HG03103 (cell line): ENCODE data around the gene DACH1.
"Not testable (repeated sequence)": the region's sequence is repeated elsewhere in the genome, so short reads cannot be mapped to it uniquely, and the experiment has no call there.

Experiments used
- ATAC-seq: cut with Tn5 transposase; IDR thresholded peaks from one replicate; pipeline ENCODE4 v1.9.1; 2021; ENCODE audit warnings: low read depth; ENCODE audit not compliant: unreplicated experiment

DACH1 gene

DNA sequence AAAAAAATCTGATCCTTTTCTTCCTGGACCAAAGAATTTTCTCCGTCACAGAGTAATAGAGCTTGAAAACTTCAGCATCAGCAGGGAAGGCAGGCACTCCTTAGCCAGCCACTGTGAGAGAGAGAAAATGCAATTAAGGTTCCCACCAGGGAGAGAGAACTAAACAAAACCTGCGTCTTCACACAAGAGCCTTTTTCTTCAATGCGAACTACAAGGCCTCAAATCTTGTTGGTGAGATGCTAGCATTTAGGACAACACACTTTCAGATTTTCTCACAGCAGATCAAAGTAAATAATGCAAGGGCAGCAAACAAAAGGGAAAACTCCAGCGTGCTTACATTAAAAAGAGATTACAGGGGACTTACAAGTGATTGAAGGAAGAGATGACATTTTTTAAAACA lies 80.1 kb downstream of the DACH1 start:
- no peak for ATAC-seq

DNA sequence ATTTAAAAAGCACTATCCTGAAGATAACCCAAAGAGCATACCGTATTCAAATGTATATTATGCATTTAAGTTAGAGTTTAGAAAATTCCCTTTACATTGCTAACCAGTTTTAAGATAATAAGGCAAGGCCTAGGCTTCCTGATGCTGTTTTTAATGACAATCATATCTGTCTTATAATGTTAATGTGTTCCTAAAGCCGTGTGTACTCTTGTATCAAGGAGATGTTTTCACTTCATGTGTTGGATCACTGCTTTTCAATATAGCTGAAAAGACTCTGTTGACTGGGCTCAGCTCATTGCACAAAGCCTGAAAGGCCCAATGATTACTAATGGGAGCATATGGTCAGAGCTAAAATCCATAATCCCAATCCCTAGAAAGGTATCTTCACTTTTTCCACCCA lies 81.6 kb downstream of the DACH1 start:
- no peak for ATAC-seq

DNA sequence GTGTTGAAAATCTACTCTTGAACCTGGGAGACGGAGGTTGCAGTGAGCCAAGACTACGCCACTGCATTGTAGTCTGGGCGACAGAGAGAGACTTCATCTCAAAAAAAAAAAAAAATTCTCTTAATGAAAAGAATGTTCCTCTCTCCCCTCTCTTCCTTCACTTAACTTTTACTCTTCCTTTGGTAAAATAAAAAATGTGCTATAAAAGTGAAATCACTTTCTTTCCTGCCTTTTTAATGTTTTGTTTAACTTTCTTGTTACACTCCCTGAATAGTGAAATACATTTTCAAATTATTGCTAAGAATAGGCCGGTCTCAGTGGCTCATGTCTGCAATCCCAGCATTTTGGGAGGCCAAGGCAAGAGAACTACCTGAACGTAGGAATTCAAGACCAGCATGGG lies 86.5 kb downstream of the DACH1 start:
- ATAC-seq: no peak

DNA sequence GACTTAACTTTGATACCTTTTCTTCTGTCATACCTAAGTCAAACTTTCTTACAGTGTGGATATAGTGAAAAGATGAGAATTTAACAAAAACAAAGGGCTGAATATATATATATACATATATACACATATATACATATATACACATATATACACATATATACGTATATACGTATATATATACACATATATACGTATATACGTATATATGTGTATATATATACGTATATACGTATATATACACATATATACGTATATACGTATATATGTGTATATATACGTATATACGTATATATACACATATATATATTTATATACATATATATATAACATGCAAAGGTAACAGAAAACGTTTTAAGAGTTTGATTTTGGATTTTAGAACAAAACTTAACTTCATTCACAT lies 88.0 kb downstream of the DACH1 start:
- not testable (repeated sequence) for ATAC-seq

DNA sequence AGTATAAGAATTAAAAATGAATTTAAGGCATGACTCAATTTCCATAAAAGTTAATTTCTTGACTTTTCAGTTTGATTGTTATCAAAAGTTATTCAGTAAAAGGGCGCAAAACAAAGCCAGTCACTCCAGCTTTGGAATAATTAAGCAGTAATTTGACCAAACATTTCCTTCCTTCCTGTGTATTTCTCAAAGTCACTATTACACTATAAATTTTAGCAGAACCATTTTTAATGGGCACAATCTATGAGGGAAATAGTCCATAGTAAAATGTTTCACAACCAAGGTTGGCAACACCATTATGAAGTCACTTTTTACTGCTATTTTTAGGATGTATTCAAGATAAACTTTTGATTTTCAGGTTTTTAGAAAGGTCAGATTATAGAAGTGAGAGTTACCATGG lies 91.0 kb downstream of the DACH1 start:
- ATAC-seq: no peak

DNA sequence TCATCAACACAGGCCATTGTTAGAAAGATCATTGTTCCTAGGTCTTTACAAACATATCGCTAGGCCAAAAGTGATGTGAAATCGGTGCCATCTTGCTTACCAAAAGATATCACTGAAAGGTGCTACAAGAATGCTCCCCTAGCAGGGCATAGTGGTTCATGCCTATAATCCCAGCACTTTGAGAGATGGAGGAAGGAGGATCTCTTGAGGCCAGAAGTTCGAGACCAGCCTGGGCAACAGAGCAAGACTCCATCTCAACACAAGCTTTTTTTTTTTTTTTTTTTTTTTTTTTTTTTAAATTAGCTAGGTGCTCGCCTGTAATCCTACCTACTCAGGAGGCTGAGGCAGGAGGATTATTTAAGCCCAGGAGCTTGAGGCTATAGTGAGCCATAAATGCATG lies 92.1 kb downstream of the DACH1 start:
- ATAC-seq: no peak

DNA sequence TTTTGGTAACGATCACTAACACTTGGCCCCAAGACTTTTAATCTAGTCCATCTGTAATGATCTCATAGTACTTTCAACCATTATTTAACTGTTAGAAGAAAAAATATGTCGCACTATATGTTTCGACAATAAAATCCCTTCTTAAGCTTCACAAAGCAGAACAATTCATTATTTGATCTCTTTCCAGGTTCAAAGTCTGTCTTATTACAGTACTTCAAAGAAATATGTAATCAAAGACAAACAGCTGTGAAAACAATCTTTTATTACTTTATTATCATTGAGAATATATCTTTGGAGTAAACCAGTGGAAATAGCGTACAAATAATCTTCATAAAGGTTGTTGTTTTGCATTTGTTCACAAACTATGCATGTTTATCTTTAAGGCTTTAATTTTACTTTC lies 93.5 kb downstream of the DACH1 start:
- ATAC-seq: no peak

DNA sequence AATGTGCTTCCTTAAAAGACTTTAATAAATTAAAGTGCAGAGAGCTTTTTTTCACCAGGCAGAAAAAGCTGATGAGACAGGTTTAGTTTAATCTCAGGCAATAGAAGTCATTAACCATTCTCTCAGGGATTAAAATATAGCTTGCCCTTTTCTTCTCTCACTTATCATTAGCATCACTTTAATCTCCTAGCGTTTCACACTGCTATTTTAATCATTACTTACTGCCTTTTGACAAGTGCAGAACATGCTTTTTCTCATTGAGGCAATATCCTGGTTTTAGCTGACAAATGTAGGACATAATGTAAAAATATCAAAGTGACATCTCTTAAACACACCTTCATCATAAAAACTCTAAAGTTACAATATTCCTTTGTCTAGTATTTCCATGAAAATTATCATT lies 94.6 kb downstream of the DACH1 start:
- ATAC-seq: no peak

DNA sequence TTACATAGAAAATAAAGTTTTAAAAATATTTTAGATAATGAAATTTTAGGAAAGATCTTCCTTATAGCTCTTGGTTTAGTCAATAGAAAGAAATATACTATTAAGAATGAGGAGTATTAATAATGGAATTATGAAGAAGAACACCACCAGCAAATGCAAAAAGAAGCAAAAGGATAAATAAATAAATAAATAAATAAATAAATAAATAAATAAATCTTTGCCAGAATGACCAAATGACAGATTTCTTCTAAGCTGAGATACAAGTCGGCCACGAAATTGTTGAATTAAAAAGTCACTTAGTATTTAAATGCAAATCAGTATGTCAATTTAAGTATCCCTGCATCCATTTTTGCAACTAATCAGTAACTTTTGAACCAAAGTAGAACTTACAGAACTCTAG lies 95.9 kb downstream of the DACH1 start:
- no peak for ATAC-seq

DNA sequence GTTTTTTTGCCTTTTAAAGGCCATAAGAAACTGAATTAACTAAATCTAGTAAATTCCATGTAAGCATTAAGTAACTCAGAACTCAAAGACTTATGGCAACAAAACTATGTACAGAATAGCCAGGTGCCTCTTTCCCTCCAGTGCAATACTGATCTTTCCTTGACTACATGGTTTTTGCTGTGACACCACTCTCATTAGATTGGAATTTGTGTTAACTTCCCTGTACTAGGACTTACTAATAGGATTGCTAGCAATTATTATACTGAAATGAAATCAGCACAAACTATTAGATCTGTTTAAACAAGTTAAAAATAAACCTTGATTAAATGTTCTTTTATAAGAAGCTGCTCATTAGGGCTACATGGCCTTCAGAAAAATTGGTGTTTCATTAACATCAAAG lies 96.3 kb downstream of the DACH1 start:
- ATAC-seq: no peak

DNA sequence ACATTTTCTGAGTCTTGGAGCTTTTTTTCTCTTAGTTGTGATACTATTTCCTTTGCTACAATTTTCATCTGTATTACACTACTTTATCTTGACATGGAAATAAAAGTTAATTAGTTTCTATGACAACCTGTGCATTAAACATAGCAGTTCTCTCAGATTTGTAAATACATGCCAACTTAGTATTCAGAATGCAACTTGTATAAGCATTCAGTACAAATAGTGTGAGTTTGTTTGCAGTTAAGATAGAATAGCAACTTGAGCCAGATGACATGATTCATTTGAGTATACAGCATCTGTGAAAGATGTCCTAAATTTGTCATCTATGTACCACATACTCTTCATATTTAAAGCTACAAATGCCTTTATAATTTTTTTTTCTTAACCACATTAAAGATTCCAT lies 98.1 kb downstream of the DACH1 start:
- no peak for ATAC-seq

DNA sequence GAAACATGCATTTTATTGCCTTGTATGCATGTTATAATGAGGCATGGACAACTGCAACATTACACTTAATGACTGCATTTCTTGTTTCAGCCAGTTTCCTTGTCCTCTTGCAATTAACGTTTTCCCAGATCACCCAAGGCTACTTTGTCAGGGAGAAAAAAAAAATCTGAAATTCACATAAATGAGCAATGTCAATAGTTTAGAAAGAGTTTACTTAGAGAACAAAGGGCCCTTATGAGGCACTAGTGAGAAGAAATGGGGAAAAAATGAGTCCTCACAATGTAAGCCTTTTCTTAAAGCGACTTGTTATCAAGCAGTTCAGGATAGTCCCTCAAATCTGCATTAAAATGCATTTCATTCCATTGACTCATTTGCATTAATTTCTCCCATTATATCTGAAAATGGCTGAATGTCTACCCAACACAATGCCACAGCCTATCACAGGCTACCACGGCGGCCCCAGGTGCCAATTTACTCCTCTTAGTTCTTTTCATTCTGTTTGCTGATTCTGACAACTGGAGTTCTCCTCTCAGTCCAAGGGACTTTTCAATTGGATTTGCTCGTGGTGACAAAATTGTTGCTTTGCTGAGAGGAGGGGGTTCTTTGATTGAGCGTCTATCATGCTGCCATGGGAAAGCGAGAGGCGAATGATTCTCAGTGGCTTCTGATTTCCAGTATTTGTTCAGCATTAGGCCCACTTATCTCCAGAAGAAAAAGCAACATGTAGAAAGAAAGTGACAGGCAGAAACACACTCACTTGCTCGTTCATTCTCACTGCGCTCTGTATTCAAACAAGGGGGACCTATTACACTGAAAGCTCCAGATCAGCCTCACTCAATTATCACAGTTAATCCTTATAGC lies 107.1 kb downstream of the DACH1 start:
- no peak for ATAC-seq

DNA sequence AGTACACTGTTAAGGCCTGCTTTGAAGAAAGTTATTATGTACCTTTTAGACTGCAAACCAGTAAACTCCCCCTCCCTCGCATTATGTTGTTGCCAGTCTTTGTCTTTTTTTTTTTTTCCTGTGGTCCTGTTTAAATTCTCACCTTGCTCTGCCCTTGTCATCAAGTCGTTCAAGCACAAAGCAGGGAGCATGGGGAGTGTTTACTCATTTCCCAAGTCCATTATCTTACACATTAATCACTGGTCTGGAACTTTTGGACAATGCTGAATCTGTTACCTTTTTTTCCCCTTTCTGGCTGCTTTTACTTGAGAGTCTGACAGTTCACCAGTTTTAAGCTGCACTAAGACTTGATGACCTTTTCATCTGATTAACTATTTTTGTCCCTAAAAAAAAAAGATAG lies 108.2 kb downstream of the DACH1 start:
- ATAC-seq: no peak

DNA sequence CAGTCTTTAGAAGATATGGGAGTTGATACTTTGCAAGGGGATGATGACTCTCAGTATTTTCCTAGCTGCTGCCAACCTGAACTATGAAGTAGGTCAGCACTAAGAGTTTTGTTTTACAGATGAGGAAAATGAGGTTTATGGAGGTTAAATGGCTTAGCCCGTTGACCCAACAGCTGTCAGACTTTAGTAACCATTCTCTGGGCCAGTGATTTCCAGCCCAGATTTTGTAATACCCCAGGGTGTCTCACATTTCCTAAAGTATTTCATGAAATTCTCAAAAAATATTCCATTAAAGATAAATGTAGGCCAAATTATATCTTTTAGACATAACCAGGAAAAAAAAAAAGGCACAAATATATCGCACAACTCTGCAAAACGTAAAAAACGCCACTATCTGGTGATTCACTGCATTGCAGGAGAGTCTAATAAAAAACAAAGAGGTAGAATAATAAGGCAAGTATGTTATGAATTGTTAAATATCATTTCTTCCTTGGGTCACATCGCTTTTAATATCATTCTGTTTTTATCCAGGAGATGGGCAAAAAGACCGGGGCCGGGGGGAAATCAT lies 112.5 kb downstream of the DACH1 start:
- no peak for ATAC-seq

DNA sequence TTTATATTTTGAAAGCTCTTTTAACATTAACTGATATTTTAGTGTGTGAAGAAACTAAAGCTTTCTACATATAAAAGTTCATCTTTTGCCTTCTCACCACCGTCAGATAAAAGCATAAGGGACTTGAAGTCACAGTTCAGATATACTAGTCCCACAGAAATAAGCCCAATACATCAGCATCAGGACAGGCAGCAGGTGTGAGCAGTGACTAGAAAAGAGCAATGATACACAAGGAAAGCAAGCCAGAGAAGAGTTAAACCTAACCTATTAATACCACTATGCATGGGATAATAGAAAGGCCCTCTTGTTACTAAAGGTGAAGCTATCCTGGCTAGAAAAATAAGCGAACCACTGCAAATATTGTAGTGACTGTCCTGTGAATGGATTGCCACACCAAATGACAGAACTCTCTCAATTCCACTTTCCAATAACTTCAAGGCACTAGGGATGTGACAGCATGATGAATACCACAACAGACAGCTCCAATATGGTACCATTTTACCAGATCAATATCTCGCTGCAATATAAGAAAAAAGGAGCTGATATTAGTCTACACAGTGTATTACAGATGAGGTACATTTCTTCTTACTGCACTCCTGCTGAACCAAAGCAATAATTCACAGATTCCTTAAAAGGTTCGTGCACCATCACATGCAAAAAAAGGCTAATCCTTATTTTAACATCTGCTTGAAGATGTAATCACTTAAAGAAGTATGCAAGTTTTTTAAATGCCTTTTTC lies 114.1 kb downstream of the DACH1 start:
- ATAC-seq: no peak

DNA sequence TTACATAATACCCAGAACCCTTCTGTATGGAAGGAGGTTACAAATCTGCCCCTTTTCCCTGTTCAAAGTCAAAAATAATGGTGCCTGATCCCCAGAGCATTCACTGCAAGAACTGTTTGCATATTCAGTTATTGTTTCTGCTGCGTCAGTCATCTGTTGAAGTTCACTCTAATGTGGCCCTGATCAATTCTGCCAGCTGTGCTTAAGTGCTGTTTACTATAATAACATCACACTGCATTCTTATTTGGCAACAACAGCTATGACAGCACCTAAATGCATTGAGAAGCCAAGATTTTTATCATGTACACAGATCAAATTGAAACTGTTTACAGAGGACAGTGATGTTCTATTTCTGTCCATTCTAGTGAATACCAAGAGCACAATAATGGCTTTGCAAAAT lies 115.9 kb downstream of the DACH1 start:
- no peak for ATAC-seq

DNA sequence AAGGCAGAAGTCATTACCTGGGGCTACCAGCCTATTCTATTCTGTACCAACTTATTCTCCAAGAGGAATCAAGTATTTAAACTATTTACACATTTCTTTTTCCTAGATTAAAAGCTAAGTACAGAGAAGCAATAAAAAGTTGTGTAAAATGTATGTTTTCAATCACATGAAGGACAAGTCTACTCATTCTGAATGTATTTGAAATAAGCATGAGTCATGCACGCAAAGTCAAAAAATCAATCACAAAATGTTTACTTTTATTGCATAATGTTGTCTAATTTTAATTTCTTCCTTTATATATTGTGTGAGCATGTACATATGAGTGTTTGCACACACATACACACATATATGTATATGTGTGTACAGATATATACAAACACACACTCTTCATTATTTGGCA lies 136.7 kb downstream of the DACH1 start:
- ATAC-seq: no peak

DNA sequence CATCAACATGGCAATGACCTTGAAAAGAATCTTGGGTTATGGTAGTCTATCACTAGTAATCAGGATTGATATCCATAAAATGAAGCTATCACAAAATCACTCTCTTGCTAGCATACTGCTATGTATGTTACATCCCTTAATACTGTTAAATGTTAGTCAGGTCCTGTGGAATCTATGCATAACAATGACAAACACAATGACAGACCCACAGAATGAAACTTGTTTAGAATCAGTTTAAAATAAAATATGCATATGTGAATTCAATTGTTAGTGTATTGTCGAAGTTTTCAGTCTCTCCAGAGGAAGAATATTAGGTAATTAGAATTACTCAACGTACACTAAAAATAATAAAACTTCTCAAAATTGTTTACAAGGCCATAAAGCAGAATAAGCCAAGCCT lies 137.6 kb downstream of the DACH1 start:
- ATAC-seq: no peak

DNA sequence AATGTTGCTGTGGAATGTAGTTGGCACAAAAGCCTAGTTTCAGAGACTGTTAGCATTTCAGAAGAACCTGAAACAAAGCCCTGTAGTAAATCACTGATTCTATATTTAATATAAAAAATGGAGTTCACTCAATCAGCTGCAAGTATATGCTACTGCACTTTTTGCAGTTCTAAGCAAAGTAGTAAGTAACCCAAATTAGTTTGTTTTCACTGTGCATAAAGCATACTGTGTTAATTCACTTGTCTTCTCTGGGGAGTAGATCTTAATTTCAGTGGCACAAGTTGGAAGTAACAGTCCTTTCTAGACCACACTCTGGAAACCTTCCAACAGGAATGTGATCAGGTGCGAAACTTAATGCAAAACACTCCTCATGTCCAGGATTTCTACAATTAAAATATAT lies 139.3 kb downstream of the DACH1 start:
- ATAC-seq: no peak

DNA sequence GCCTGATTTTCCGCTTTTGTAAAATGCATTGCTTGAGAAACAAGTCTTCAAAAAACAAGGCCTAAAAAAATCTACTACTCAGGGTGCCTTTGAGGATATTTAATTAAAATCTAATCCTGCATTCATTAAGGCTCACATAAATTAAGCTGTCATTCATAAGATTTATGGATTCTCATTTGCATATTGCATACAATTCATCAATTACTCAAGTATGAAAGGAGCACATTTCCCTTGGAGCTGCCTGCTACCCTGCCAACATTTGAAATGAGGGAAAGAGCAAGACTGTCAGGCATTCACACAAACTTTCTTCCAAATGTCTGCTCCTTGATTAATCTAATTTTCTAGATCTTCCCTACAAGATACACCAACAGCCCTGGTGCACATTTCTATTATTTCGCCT lies 140.0 kb downstream of the DACH1 start:
- ATAC-seq: no peak

DNA sequence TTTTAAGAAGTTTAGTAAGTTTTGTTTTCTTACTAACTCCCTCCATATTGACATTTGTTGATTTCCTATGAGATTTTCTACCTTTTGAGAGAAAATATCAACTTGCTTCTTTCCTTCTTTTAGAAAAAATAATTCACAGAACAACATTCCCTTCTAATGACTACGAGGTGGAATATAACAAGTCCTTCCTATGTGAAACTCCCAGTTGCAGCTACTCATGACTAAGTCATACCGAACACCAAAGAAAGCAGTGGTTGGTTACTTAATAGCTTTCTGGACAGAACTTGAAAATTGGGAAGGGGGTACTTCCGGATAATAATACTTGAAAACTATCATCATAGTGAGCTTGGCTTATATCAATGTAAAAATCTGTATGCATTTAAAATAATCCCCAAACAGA lies 144.8 kb downstream of the DACH1 start:
- ATAC-seq: no peak

DNA sequence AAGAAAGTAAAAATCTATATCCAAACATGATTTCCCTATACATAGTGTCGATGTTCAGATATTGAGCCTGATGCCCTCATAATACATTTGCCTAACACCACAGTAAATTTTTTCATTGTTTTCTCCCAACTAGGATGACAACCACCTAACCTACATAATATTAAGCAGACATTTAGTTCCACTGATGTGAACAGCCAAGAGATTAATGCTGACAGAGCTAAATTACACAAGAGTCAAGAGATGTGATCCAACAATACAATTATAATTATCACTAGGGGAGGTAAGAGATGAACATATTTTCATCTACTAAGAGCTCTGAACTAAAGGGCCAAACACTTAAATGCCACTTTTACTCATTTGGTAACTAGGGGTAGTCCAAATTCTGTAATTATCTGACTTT lies 145.9 kb downstream of the DACH1 start:
- no peak for ATAC-seq
